ENCODE measurements around the gene NHS.

NHS gene

GRCh38 chrX:17744896-17745523 lies 370.0 kb downstream of the NHS start:
- peak; percentile 10 for DNase-seq (ENCODE audit: low read depth)
- peak; percentile 23 for TF ChIP-seq CTCF (IDR thresholded peaks at IDR 0.05; ENCODE audit: insufficient read depth, low read depth, low read length, missing control alignments)

GRCh38 chrX:17747692-17748091 lies 372.7 kb downstream of the NHS start:
- DNase-seq (ENCODE audit: low read depth): no peak
- no peak for TF ChIP-seq CTCF (IDR thresholded peaks at IDR 0.05; ENCODE audit: insufficient read depth, low read depth, low read length, missing control alignments)
- H3K4me3 ChIP-seq (ENCODE audit: low read length): no peak overlapping the region

More at GRCh38 chrX:17744896-17745523, 370.0 kb downstream of the NHS start:
- no peak overlapping the region for H3K4me3 ChIP-seq (ENCODE audit: low read length)

- TF ChIP-seq CTCF (IDR thresholded peaks at IDR 0.05; ENCODE audit: insufficient read depth, low read depth, low read length, missing control alignments): no peak
- no peak for DNase-seq (ENCODE audit: low read depth)
- no peak overlapping the region for H3K4me3 ChIP-seq (ENCODE audit: low read length)
These were observed 373.7 kb downstream of the NHS start for GRCh38 chrX:17748684-17749083.

GRCh38 chrX:17750436-17750835 lies 375.4 kb downstream of the NHS start:
- H3K4me3 ChIP-seq (ENCODE audit: low read length): no peak overlapping the region
- DNase-seq (ENCODE audit: low read depth): peak; percentile 15
- no peak for TF ChIP-seq CTCF (IDR thresholded peaks at IDR 0.05; ENCODE audit: insufficient read depth, low read depth, low read length, missing control alignments)

GRCh38 chrX:17758382-17758781 lies 383.4 kb downstream of the NHS start:
- TF ChIP-seq CTCF (IDR thresholded peaks at IDR 0.05; ENCODE audit: insufficient read depth, low read depth, low read length, missing control alignments): no peak
- DNase-seq (ENCODE audit: low read depth): no peak
- H3K4me3 ChIP-seq (ENCODE audit: low read length): no peak overlapping the region

GRCh38 chrX:17759990-17760389 lies 385.0 kb downstream of the NHS start:
- no peak for DNase-seq (ENCODE audit: low read depth)
- TF ChIP-seq CTCF (IDR thresholded peaks at IDR 0.05; ENCODE audit: insufficient read depth, low read depth, low read length, missing control alignments): no peak
- H3K4me3 ChIP-seq (ENCODE audit: low read length): no peak overlapping the region

- TF ChIP-seq CTCF (IDR thresholded peaks at IDR 0.05; ENCODE audit: insufficient read depth, low read depth, low read length, missing control alignments): no peak
- peak; percentile 36 for DNase-seq (ENCODE audit: low read depth)
- no peak overlapping the region for H3K4me3 ChIP-seq (ENCODE audit: low read length)
These were observed 392.7 kb downstream of the NHS start for GRCh38 chrX:17767734-17768133.

Data from epithelial cell of esophagus (primary cell).